Activated CD4-positive, CD25-positive, alpha-beta regulatory T cell treated with anti-CD3 and anti-CD28 coated beads, Interleukin-2, amount 50 U/mL, for 24 hours (primary cell): ENCODE data around the gene PIGU.

Experiments used
- ATAC-seq, 2 donors: fragments of 150-1000 bp; cut with Tn5 transposase; one replicate each; pipeline ENCODE4 v1.10.0; 2021; ENCODE audit warnings: mild to moderate bottlenecking in 1 of 2, moderate library complexity in 1 of 2

PIGU gene

DNA sequence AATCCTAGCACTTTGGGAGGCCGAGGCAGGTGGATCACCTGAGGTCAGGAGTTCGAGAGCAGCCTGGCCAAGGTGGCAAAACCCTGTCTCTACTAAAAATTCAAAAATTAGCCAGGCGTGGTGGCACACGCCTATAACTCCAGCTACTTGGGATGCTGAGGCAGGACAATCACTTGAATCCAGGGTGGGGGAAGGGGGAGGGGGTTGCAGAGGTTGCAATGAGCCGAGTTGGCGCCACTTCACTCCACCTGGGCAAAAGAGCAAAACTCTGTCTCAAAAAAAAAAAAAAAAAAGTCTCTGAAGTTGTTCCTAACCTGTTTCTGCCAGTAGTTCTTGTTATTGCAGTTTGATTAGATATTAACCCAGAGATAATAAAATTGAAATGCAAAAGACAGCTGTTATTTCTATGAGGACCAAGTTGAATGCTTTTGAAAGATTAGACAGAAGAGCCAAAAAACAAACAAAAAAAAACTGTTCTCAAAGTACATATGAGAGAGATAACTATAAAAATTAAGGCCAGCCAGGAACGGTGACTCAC, 22.6 kb downstream of the PIGU start:
- no peak for ATAC-seq

DNA sequence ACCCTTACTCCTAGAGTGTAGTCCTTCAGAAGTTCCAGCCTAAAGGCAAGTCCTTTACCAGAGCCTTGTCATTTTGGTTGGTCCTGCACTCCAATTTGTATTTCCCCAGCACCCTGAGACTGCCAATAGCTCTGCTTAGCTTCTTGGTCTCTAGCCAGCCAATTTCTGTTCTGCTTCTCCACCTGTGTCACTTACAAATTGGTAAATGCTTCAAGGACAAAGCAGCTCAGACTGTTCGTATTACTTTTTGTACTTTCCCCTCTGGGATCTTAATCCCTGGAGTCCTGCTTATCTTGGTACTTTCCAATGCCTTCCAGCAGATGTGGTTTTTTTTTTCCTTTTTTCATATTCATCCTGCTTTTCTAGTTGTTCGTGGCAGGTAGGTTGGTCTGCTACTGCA, 25.7 kb downstream of the PIGU start:
- no peak for ATAC-seq

- no peak for ATAC-seq
Observed at GRCh38 chr20:34647737-34648136, 29.2 kb downstream of the PIGU start.

DNA sequence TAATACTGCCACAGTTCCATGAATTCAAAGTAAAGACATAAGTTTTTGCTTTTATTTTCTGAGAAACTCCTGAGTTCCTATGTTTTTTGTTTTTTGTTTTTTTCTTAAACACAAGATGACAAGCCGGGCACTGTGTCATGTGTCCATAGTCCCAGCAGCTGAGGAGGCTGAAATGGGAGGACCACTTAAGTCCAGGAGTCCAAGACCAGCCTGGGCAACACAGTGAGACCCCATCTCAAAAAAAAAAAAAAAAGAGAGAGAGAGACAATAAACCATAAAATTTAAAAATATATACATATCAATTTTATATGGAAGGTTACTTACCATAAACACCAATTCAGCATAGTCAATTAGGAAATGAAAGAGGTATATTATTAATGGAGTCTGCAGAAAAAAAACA, 31.9 kb downstream of the PIGU start:
- no peak for ATAC-seq

- no peak for ATAC-seq
Observed at GRCh38 chr20:34644345-34644744, 32.5 kb downstream of the PIGU start.

GRCh38 chr20:34643928-34644327, 33.0 kb downstream of the PIGU start:
- ATAC-seq = no peak

- ATAC-seq = no peak
Observed at GRCh38 chr20:34642009-34642408, 34.9 kb downstream of the PIGU start.

GRCh38 chr20:34639755-34640222, 37.1 kb downstream of the PIGU start:
- no peak for ATAC-seq

DNA sequence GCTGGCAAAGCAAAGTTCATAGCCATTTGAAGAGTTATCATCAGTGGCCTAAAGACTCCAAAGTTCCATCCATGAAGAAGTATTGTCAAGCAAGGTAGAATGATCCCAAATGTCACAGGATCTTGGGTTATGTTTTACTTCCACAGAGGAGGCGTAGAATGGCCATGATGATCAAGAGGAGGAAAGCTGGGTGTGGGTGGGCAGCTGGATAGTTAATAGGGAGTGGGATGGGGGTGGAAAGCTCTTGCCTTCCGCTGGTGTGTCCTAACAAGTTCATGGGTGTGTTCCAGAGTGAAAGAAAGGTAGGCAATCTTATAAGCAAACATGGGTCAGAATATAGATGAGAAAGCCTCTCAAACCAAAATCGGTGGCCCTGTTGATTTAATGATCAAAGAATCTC, 38.4 kb downstream of the PIGU start:
- ATAC-seq = no peak

- no peak for ATAC-seq
Observed at GRCh38 chr20:34638039-34638292, 38.9 kb downstream of the PIGU start.

GRCh38 chr20:34637245-34638038, 39.5 kb downstream of the PIGU start:
- ATAC-seq = no peak

DNA sequence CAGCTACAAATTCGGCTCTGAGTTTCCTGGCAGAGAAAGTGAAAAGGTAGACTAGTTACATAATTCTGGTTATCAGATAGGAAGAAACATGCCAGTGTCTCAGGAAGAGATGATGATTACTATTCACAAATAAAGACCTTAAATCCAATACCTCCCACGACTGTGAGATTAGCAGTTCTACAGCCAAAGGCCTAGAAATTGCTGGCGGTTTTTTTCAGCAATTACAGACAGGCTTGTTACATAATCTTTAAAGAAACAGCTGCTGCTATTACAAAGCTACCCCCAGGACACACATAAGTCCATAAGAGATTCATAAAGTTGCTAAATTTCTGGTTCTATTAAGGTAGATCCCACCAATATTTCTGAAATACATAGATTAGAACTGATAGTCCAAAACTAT, 40.2 kb downstream of the PIGU start:
- ATAC-seq = no peak

GRCh38 chr20:34634392-34634791, 42.5 kb downstream of the PIGU start:
- ATAC-seq = no peak

DNA sequence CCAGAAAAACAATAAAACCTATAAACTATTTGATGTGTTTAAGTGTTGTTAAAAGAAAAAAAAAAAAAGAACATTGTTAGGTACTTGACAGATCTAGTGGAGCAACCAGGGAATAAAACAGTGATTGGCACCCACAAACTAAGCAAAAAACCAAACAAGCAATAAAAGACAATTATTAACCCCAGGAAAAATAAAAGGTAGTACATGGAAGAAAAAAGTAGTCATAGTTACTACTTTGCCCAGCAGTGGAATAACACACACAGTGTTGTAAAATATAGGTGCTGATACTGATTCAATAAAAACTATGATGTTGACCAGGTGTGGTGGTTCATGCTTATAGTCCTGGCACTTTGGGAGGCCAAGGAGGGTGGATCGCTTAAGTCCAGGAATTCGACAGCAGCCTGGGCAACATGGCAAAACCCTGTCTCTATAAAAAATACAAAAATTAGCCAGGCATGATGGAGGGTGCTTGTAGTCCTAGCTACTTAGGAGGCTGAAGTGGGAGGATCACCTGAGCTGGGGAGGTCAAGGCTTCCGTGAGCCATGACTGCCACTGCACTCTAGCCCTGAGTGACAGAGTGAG, 43.9 kb downstream of the PIGU start:
- ATAC-seq = no peak

GRCh38 chr20:34629904-34630303, 47.0 kb downstream of the PIGU start:
- no peak for ATAC-seq

GRCh38 chr20:34629342-34629741, 47.5 kb downstream of the PIGU start:
- no peak for ATAC-seq

DNA sequence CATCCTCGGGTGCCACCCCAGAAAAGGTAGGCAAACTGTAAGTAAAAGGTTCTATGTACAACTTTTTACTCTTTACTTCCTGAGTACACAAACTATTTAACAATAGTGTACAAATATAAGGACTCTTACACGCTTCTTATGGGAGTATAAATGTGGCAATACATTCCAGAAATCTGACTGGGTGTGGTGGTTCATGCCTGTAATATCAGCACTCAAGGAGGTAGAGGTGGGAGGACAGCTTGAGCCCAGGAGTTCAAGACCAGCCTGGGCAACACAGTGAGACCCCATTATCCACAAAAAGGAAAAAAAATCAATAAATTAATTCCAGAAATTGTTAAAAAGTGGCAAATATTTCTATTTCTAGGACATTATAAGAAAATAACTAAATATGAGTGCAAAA, 48.9 kb downstream of the PIGU start:
- no peak for ATAC-seq

DNA sequence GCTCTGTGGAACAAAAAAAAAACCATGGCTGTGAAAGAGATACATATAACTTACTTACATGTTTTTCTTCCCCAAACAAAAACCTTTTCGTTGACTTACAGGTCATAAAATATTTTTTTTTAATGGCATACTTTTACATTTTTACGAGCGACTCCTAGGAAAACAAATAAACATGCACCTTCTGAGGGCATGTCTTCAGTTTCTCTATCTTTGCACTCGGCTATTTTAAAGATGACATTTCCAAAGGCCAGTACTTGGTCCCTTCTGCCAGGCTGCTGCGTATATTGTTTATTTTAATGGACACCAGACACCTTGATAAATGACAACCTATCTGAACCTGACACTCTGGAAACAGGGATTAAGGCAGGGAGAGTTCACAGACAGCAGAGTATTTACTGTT, 49.4 kb downstream of the PIGU start:
- no peak for ATAC-seq

- ATAC-seq = no peak
Observed at GRCh38 chr20:34626992-34627391, 49.9 kb downstream of the PIGU start.

GRCh38 chr20:34624629-34625028, 52.3 kb downstream of the PIGU start:
- no peak for ATAC-seq

GRCh38 chr20:34622821-34623451, 54.0 kb downstream of the PIGU start:
- no peak for ATAC-seq

- ATAC-seq = no peak
Observed at GRCh38 chr20:34621383-34622367, 55.2 kb downstream of the PIGU start.

GRCh38 chr20:34621036-34621343, 55.9 kb downstream of the PIGU start:
- no peak for ATAC-seq
